MG63 (cell line): ENCODE data around the gene AXDND1. TPM values are rescaled to one million over a fixed set of nuclear protein-coding genes. Genes with fewer than 3 reads are reported as not detected.
"Not testable (repeated sequence)": the region's sequence is repeated elsewhere in the genome, so short reads cannot be mapped to it uniquely, and the experiment has no call there.

Source experiments
- DNase-seq: peaks from one replicate; pipeline ENCODE4 v3.0.0-alpha.2; 2020
- H3K27me3 ChIP-seq: fragments of 250-450 bp; sonication (Bioruptor Pico); 2 replicates; pipeline ENCODE4 v1.5.1; 2020; ENCODE audit warnings: mild to moderate bottlenecking, moderate library complexity
- H3K36me3 ChIP-seq: fragments of 250-450 bp; sonication (Bioruptor Pico); 2 replicates; pipeline ENCODE4 v1.5.1; 2020; ENCODE audit warnings: mild to moderate bottlenecking, moderate library complexity
- H3K4me3 ChIP-seq: fragments of 250-450 bp; sonication (Bioruptor Pico); 2 replicates; pipeline ENCODE4 v1.5.1; 2020; ENCODE audit warnings: mild to moderate bottlenecking, moderate library complexity
- H3K9me3 ChIP-seq: fragments of 250-450 bp; sonication (Bioruptor Pico); 2 replicates; pipeline ENCODE4 v1.5.1; 2020; ENCODE audit warnings: mild to moderate bottlenecking, moderate library complexity
- total RNA-seq: library from RNA; depleted of rRNA; stranded (reverse); fragments of >200 nt; shearing (Covaris generic); gene quantifications from 2 replicates; pipeline ENCODE4 v1.2.3, GENCODE V29; 2014; ENCODE audit warnings: low replicate concordance

Gene AXDND1
- total RNA-seq, 1 experiment from 2014 or later: 0.82 TPM

DNA sequence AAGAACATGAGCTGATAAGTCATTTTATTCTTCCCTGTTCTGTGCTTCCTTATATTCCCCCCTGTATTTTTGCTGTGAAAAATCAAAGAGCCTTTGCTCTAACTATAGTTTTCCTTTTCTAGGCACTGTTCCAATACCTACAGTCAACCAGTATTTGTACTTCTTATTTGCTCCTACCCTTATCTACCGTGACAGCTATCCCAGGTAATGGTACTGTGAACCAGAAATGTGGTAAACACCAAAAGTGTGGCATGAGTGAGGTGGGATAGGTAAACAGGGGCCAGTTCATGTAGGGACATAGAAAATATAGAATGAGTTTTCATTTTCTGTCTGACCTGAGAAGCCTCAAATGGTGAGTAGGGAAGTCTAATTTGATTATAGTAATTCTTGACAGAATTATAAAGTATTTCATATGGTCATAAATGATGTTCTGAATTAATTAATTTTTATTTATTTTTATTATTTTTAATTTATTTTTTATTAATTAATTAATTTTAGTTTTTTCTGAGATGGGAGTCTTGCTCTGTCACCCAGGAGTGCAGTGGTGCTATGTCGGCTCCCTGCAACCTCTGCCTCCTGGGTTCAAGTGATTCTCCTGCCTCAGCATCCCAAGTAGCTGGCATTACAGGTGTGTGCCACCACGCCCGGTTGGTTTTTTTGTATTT is 22.9 kb upstream of the AXDND1 start:
- DNase-seq: no peak
- H3K9me3 ChIP-seq: no peaks in the 10 kb centered on the region
- H3K36me3 ChIP-seq: peaks cover 40% of the 10 kb centered on the region
- H3K27me3 ChIP-seq: no peaks in the 10 kb centered on the region
- H3K4me3 ChIP-seq: no peak overlapping the region

DNA sequence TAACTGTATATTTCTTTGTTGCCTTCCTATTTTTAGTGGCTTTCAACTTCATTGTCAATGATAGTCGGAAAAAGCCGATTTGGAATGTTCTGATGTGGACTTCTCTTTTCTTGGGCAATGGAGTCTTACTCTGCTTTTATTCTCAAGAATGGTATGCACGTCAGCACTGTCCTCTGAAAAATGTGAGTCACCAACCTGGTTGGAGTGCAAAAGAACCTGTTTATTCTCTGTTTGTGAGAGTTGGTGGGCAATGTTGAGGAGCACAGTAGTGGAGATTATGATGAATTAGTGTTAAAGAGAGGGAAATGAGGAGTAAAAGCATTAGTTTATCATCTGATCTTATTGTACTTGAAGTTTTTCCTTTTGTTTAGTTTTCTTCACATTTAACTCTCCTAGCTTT is 14.5 kb upstream of the AXDND1 start:
- no peak for DNase-seq
- peaks cover 37% of the 10 kb centered on the region for H3K36me3 ChIP-seq
- H3K9me3 ChIP-seq: no peaks in the 10 kb centered on the region
- H3K4me3 ChIP-seq: no peak overlapping the region
- no peaks in the 10 kb centered on the region for H3K27me3 ChIP-seq

DNA sequence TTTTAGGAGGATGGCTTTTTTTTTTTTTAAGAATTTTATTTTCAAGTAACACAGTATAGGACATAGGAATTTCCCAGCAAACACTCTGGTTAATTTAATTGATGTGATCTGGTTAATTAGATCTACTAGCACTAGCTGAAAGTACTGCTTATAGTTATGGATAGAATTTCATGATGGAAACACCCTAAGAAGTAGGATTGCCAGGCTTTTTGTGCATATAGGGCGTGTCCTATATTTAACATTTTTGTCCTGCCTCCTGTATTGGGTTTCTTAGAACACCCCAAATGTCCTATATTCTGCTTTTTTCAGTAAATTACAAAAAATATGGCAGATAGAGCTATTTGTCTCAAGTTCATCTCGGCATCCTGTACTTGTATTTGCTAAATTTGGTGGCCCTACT is 13.5 kb upstream of the AXDND1 start:
- no peak overlapping the region for H3K4me3 ChIP-seq
- H3K36me3 ChIP-seq: peaks cover 37% of the 10 kb centered on the region
- DNase-seq: no peak
- no peaks in the 10 kb centered on the region for H3K9me3 ChIP-seq
- H3K27me3 ChIP-seq: no peaks in the 10 kb centered on the region

- DNase-seq: peak; percentile 70
- H3K36me3 ChIP-seq: peaks cover 25% of the 10 kb centered on the region
- H3K27me3 ChIP-seq: no peaks in the 10 kb centered on the region
- no peak overlapping the region for H3K4me3 ChIP-seq
- H3K9me3 ChIP-seq: no peaks in the 10 kb centered on the region
Measured at GRCh38 chr1:179353546-179353945, 12.2 kb upstream of the AXDND1 start.

DNA sequence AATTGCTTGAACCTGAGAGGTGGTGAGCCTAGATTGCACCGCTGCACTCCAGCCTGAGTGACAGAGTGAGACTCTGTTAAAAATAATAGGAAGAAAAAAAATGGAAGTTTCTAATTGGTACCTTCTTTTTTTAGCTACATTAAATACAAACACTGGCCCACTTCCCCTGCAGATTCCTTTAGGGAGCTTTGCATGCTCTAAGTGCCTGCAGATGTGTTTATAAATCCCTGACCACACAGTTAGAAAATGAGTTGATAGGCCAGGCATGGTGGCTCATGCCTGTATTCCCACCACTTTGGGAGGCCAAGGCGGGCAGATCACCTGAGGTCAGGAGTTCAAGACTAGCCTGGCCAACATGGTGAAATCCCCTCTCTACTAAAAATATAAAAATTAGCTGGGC is 4.1 kb upstream of the AXDND1 start:
- not testable (repeated sequence) for H3K9me3 ChIP-seq, H3K36me3 ChIP-seq, DNase-seq, H3K4me3 ChIP-seq, H3K27me3 ChIP-seq

DNA sequence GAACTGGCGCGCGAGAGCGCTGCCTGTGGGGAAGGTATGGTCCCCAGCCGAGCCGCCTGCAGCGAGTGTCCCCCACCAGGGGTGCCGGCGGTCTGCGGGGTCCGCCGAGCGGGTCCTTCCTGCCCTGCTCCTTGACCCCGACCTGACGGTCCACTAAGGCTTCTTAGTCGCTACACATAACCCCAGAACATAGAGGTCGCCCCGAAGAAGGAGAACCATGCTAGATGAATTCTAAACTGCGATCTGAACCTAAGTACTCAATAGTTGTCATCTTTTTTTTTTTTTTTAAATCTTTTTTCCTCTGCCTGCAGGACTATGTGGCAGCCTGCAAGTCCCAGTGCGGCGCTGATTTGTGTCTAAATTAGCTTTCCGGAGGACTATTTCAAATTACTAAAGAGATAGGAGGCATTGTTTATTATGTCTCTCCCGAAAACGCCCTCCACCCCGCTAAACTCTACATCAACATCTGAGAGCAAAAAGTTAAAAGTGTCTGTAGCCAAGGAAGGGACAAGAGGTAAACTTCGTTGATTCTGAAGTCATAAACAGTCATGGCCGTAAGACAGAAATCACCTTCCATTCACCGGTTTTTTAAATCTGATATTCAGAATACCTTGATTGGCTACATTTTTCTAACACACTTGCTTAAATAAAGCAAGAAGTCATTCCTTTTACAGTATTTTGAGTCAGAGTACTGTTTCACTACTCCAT is 476 bp downstream of the AXDND1 start:
- H3K4me3 ChIP-seq: peak overlapping the region; percentile 86
- no peaks in the 10 kb centered on the region for H3K9me3 ChIP-seq
- no peak for DNase-seq
- no peaks in the 10 kb centered on the region; the same call in 1 of the 2 replicates for H3K36me3 ChIP-seq
- no peaks in the 10 kb centered on the region for H3K27me3 ChIP-seq

GRCh38 chr1:179369751-179370341 is 4.1 kb downstream of the AXDND1 start:
- H3K36me3 ChIP-seq: no peaks in the 10 kb centered on the region; the same call in 1 of the 2 replicates
- H3K9me3 ChIP-seq: no peaks in the 10 kb centered on the region
- DNase-seq: no peak
- H3K4me3 ChIP-seq: no peak overlapping the region
- no peaks in the 10 kb centered on the region for H3K27me3 ChIP-seq

GRCh38 chr1:179372160-179372559 is 6.4 kb downstream of the AXDND1 start:
- Histone ChIP-seq H3K9me3 (no peaks in the 10 kb centered on the region), H3K4me3 (no peak overlapping the region), H3K27me3 (no peaks in the 10 kb centered on the region), H3K36me3 (no peaks in the 10 kb centered on the region)
- DNase-seq: no peak

- Histone ChIP-seq H3K36me3 (no peaks in the 10 kb centered on the region), H3K27me3 (no peaks in the 10 kb centered on the region), H3K4me3 (no peak overlapping the region), H3K9me3 (no peaks in the 10 kb centered on the region; the same call in 1 of the 2 replicates)
- no peak for DNase-seq
Measured at GRCh38 chr1:179376223-179376622, 10.5 kb downstream of the AXDND1 start.

DNA sequence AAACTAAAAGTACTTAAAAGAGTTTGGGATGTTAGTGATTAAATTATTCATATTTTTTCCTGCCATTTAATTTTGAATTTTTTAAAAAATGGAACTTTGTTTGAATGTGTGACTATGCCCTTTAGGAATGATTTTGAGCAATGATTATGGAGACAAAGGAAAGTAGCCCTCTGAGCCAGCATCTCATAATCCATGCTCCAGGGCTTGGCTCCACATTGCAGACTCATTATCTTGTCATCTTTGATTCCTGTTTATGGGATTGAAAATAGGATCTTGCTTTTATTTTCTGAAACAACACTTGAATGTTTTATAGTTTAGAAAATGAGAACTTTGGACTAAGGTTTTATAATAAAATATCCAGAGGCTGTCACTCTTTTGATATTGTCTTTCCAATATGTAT is 14.5 kb downstream of the AXDND1 start:
- peak; percentile 39 for DNase-seq
- Histone ChIP-seq H3K4me3 (no peak overlapping the region), H3K9me3 (no peaks in the 10 kb centered on the region; the same call in 1 of the 2 replicates), H3K36me3 (no peaks in the 10 kb centered on the region), H3K27me3 (no peaks in the 10 kb centered on the region)

GRCh38 chr1:179384027-179384426 is 18.3 kb downstream of the AXDND1 start:
- Histone ChIP-seq H3K36me3 (no peaks in the 10 kb centered on the region), H3K27me3 (no peaks in the 10 kb centered on the region), H3K9me3 (no peaks in the 10 kb centered on the region; the same call in 1 of the 2 replicates), H3K4me3 (no peak overlapping the region)
- DNase-seq: no peak

- no peak for DNase-seq
- Histone ChIP-seq H3K27me3 (no peaks in the 10 kb centered on the region), H3K4me3 (no peak overlapping the region), H3K9me3 (no peaks in the 10 kb centered on the region), H3K36me3 (no peaks in the 10 kb centered on the region)
Measured at GRCh38 chr1:179385510-179385909, 19.7 kb downstream of the AXDND1 start.

DNA sequence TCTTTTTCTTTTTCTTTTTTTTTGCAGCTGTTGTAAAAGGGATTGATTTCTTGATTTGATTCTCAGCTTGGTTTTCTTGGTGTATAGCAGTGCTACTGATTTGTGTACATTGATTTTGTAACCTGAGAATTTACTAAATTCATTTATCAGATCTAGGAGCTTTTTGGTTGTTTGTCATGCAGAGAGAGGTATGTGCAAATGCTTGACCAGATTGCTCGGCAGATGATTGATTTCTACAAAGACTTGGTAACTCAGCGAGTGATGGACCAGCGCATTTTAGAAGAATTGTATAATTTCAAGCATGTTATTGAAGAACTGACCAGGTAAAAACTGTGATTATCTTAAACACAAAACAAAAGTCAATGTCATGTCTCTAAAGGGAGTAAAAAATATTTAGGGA is 27.9 kb downstream of the AXDND1 start:
- Histone ChIP-seq H3K36me3 (no peaks in the 10 kb centered on the region; the same call in 1 of the 2 replicates), H3K27me3 (no peaks in the 10 kb centered on the region), H3K4me3 (no peak overlapping the region), H3K9me3 (peaks cover 22% of the 10 kb centered on the region; the same call in 1 of the 2 replicates)
- no peak for DNase-seq

DNA sequence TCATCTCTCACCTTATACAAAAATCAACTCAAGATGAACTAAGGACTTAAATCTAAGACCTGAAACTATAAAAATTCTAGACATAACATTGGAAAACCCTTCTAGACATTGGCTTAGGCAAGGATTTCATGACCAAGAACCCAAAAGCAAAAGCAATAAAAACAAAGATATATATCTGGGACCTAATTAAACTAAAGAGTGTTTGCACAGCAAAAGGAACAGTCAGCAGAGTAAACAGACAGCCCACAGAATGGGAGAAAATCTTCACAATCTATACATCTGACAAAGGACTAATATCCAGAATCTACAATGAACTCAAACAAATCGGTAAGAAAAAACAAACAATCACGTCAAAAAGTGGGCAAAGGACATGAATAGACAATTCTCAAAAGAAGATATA is 33.6 kb downstream of the AXDND1 start:
- not testable (repeated sequence) for DNase-seq, H3K36me3 ChIP-seq, H3K4me3 ChIP-seq, H3K27me3 ChIP-seq, H3K9me3 ChIP-seq

- H3K36me3 ChIP-seq, H3K4me3 ChIP-seq, H3K27me3 ChIP-seq, DNase-seq, H3K9me3 ChIP-seq: not testable (repeated sequence)
Measured at GRCh38 chr1:179417760-179418159, 52.0 kb downstream of the AXDND1 start.

DNA sequence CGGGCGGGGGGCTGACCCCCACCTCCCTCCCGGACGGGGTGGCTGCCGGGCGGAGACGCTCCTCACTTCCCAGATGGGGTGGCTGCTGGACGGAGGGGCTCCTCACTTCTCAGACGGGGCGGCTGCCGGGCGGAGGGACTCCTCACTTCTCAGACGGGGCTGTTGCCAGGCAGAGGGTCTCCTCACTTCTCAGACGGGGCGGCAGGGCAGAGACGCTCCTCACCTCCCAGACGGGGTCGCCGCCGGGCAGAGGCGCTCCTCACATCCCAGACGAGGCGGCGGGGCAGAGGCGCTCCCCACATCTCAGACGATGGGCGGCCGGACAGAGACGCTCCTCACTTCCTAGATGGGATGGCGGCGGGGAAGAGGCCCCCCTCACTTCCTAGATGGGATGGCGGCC is 52.9 kb downstream of the AXDND1 start:
- not testable (repeated sequence) for H3K36me3 ChIP-seq, DNase-seq, H3K4me3 ChIP-seq, H3K9me3 ChIP-seq, H3K27me3 ChIP-seq

- no peaks in the 10 kb centered on the region for H3K36me3 ChIP-seq
- no peaks in the 10 kb centered on the region; the same call in 1 of the 2 replicates for H3K27me3 ChIP-seq
- no peak for DNase-seq
- H3K4me3 ChIP-seq: no peak overlapping the region
- H3K9me3 ChIP-seq: peaks cover 6% of the 10 kb centered on the region
Measured at GRCh38 chr1:179424610-179425009, 58.8 kb downstream of the AXDND1 start.

GRCh38 chr1:179425186-179425585 is 59.4 kb downstream of the AXDND1 start:
- H3K27me3 ChIP-seq: no peaks in the 10 kb centered on the region; the same call in 1 of the 2 replicates
- H3K9me3 ChIP-seq: peaks cover 6% of the 10 kb centered on the region
- H3K36me3 ChIP-seq: no peaks in the 10 kb centered on the region
- H3K4me3 ChIP-seq: no peak overlapping the region
- no peak for DNase-seq
